Fibroblast of villous mesenchyme (primary cell): ENCODE measurements around the gene FBXW11. TPM values are rescaled to one million over a fixed set of nuclear protein-coding genes. Genes with fewer than 3 reads are reported as not detected.
A peak's percentile ranks its signal among the peaks of the same experiment; 100 is the strongest.

Experiments used
- DNase-seq: peaks from one replicate; pipeline ENCODE4 v3.0.0-alpha.2; 2010; ENCODE audit warnings: low read depth
- H3K4me3 ChIP-seq: 2 replicates; pipeline ENCODE4 v1.5.1; 2011; ENCODE audit warnings: low read depth, mild to moderate bottlenecking, low read length
- CTCF ChIP-seq: IDR thresholded peaks from 2 replicates; pipeline ENCODE4 v1.5.1; 2012; ENCODE audit warnings: low read depth, mild to moderate bottlenecking, low read length; ENCODE audit not compliant: insufficient read depth
- total RNA-seq: library from RNA; depleted of rRNA; stranded (reverse); fragments of >200 nt; gene quantifications from 2 replicates; pipeline ENCODE4 v1.2.3, GENCODE V29; 2012

Gene FBXW11
- total RNA-seq, 1 donor = 112 TPM

- peak; percentile 38 for DNase-seq
Measured at GRCh38 chr5:172005708-172006320, 624 bp downstream of the FBXW11 start.

GRCh38 chr5:172004824-172005237, 1.6 kb downstream of the FBXW11 start:
- H3K4me3 ChIP-seq = peak overlapping the region; percentile 88
- no peak for TF ChIP-seq CTCF
- DNase-seq = no peak

More at GRCh38 chr5:172005708-172006320, 624 bp downstream of the FBXW11 start:
- no peak for TF ChIP-seq CTCF
- H3K4me3 ChIP-seq = peak overlapping the region; percentile 88

GRCh38 chr5:172003746-172004145, 2.7 kb downstream of the FBXW11 start:
- no peak for DNase-seq
- H3K4me3 ChIP-seq = no peak overlapping the region

GRCh38 chr5:172002840-172003512, 3.5 kb downstream of the FBXW11 start:
- no peak for TF ChIP-seq CTCF
- DNase-seq = no peak
- no peak overlapping the region for H3K4me3 ChIP-seq

More at GRCh38 chr5:172003746-172004145, 2.7 kb downstream of the FBXW11 start:
- TF ChIP-seq CTCF = no peak

- no peak for DNase-seq
- TF ChIP-seq CTCF = peak; percentile 57
Measured at GRCh38 chr5:172002310-172002709, 4.1 kb downstream of the FBXW11 start.

GRCh38 chr5:171999877-172000276, 6.6 kb downstream of the FBXW11 start:
- no peak for TF ChIP-seq CTCF
- no peak overlapping the region for H3K4me3 ChIP-seq
- no peak for DNase-seq

More at GRCh38 chr5:172002310-172002709, 4.1 kb downstream of the FBXW11 start:
- no peak overlapping the region for H3K4me3 ChIP-seq
